ENCODE results near the gene CASS4.

The CASS4 gene

DNA sequence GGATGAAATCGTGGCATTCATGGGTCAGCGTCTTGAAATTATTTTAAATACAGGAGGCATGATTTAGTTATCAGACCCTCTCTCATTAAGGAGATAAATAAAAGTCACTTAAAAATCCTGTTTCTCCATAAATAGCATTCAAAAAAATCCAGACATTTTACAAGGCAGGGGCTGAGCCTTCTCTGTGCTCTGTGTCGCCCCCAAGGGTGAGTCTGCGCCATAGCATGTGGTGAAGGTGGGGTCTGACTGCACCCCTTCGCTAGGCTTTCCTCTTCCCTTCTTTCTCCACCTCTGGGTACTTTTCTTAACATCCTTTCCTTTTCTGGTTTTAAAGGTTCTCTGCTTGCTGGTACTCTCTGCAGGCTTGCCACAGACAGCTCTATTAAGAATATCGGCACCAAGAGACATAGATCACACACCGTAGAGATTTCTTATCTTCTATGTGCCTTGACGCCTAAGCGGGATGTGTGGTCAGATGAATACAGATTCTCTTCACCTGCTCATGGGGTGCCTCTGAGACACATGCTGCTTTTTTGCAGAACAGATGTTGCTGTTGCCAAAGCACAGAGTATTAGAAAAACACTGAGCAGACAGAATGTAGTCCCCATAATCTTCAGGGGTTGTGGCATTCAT lies 92.4 kb downstream of the CASS4 start:
- Mint-ChIP-seq H3K36me3 (peaks cover 14 to 31% of the 10 kb centered on the region in 2 donors), H3K27me3 (no peaks in the 10 kb centered on the region), H3K4me1 (peaks cover 0 to 2% of the 10 kb centered on the region in 2 donors), H3K4me3 (no peak overlapping the region), H3K27ac (no peak overlapping the region), H3K9me3 (no peaks in the 10 kb centered on the region)
- DNase-seq: no peak
- ATAC-seq (replicated peaks): no peak

- Mint-ChIP-seq H3K9me3 (no peaks in the 10 kb centered on the region), H3K4me3 (no peak overlapping the region), H3K4me1 (peaks cover 0 to 2% of the 10 kb centered on the region in 2 donors), H3K27ac (no peak overlapping the region), H3K27me3 (no peaks in the 10 kb centered on the region), H3K36me3 (peaks cover 11 to 31% of the 10 kb centered on the region in 2 donors)
- DNase-seq: no peak
- no peak for ATAC-seq (replicated peaks)
These were observed 94.0 kb downstream of the CASS4 start for GRCh38 chr20:56506103-56506502.
